HEK293 (cell line): ENCODE results near the gene SH3D19.

Source experiments
- BCL6B ChIP-seq: fragments of 450-650 bp; formaldehyde crosslinking; IDR thresholded peaks from 2 replicates; pipeline ENCODE4 v1.5.1; 2017; ENCODE audit warnings: missing biosample characterization, missing genetic modification characterization
- EGR2 ChIP-seq: fragments of 450-650 bp; formaldehyde crosslinking; IDR thresholded peaks from 2 replicates; pipeline ENCODE4 v1.5.1; 2016; ENCODE audit warnings: low read depth, missing biosample characterization, missing genetic modification characterization
- GLI2 ChIP-seq: fragments of 450-650 bp; formaldehyde crosslinking; IDR thresholded peaks from 2 replicates; pipeline ENCODE4; 2017; ENCODE audit warnings: missing biosample characterization, missing genetic modification characterization, low read depth, borderline replicate concordance
- HOXC10 ChIP-seq: sonication (generic); formaldehyde crosslinking; IDR thresholded peaks from 2 replicates; pipeline ENCODE4 v1.8.1; 2023; ENCODE audit warnings: mild to moderate bottlenecking, missing genetic modification reagents
- KLF9 ChIP-seq: fragments of 450-650 bp; formaldehyde crosslinking; IDR thresholded peaks from 2 replicates; pipeline ENCODE4 v1.5.1; 2016; ENCODE audit warnings: missing biosample characterization, missing genetic modification characterization, low read depth
- MYNN ChIP-seq: fragments of 450-650 bp; formaldehyde crosslinking; IDR thresholded peaks from 2 replicates; pipeline ENCODE4 v1.5.1; 2016; ENCODE audit warnings: missing biosample characterization, missing genetic modification characterization, borderline replicate concordance
- SP7 ChIP-seq: fragments of 450-650 bp; formaldehyde crosslinking; IDR thresholded peaks from 2 replicates; pipeline ENCODE4 v1.5.1; 2016; ENCODE audit warnings: missing biosample characterization, missing genetic modification characterization
- TCF7L2 ChIP-seq: IDR thresholded peaks from 2 replicates; pipeline ENCODE4 v1.6.1; 2011; ENCODE audit warnings: low read depth, mild to moderate bottlenecking, inconsistent platforms, low read length, moderate library complexity, borderline replicate concordance
- WT1 ChIP-seq: fragments of 450-650 bp; formaldehyde crosslinking; IDR thresholded peaks from 2 replicates; pipeline ENCODE4 v1.5.1; 2016; ENCODE audit warnings: missing biosample characterization, missing genetic modification characterization
- ZBTB20 ChIP-seq: fragments of 450-650 bp; formaldehyde crosslinking; IDR thresholded peaks from 2 replicates; pipeline ENCODE4 v1.5.1; 2016; ENCODE audit warnings: missing biosample characterization, missing genetic modification characterization
- ZBTB49 ChIP-seq: fragments of 450-650 bp; formaldehyde crosslinking; IDR thresholded peaks from 2 replicates; pipeline ENCODE4 v1.5.1; 2016; ENCODE audit warnings: missing biosample characterization, missing genetic modification characterization, low read depth
- ZFHX2 ChIP-seq: fragments of 450-650 bp; formaldehyde crosslinking; conservative IDR thresholded peaks from 2 replicates; pipeline ENCODE4 v1.5.1; 2016; ENCODE audit warnings: missing biosample characterization, missing genetic modification characterization
- ZFP41 ChIP-seq: fragments of 450-650 bp; formaldehyde crosslinking; IDR thresholded peaks from 2 replicates; pipeline ENCODE4 v1.5.1; 2016; ENCODE audit warnings: missing biosample characterization, missing genetic modification characterization, borderline replicate concordance
- ZFP69B ChIP-seq: fragments of 450-650 bp; formaldehyde crosslinking; IDR thresholded peaks from 2 replicates; pipeline ENCODE4 v1.5.1; 2016; ENCODE audit warnings: missing biosample characterization, missing genetic modification characterization
- ZNF169 ChIP-seq: fragments of 450-650 bp; formaldehyde crosslinking; IDR thresholded peaks from 2 replicates; pipeline ENCODE4 v1.5.1; 2016; ENCODE audit warnings: missing biosample characterization, missing genetic modification characterization
- ZNF174 ChIP-seq: fragments of 450-650 bp; formaldehyde crosslinking; IDR thresholded peaks from 2 replicates; pipeline ENCODE4 v1.5.0; 2017; ENCODE audit warnings: missing biosample characterization, mild to moderate bottlenecking, missing genetic modification characterization
- ZNF184 ChIP-seq: fragments of 450-650 bp; IDR thresholded peaks from 2 replicates; pipeline ENCODE4 v1.5.1; 2018; ENCODE audit warnings: missing biosample characterization, mild to moderate bottlenecking, missing genetic modification characterization
- ZNF426 ChIP-seq: fragments of 450-650 bp; formaldehyde crosslinking; IDR thresholded peaks from 2 replicates; pipeline ENCODE4 v1.5.1; 2017; ENCODE audit warnings: missing biosample characterization, missing genetic modification characterization, mild to moderate bottlenecking, inconsistent platforms, moderate library complexity
- ZNF449 ChIP-seq: fragments of 450-650 bp; formaldehyde crosslinking; IDR thresholded peaks from 2 replicates; pipeline ENCODE4 v1.5.1; 2017; ENCODE audit warnings: missing biosample characterization, mild to moderate bottlenecking, missing genetic modification characterization, moderate library complexity
- ZNF501 ChIP-seq: fragments of 450-650 bp; formaldehyde crosslinking; IDR thresholded peaks from 2 replicates; pipeline ENCODE4 v1.5.1; 2016; ENCODE audit warnings: missing biosample characterization, missing genetic modification characterization
- ZNF529 ChIP-seq: fragments of 450-650 bp; formaldehyde crosslinking; IDR thresholded peaks from 2 replicates; pipeline ENCODE4 v1.5.1; 2017; ENCODE audit warnings: missing genetic modification characterization, missing biosample characterization; ENCODE audit not compliant: insufficient replicate concordance
- ZNF548 ChIP-seq: fragments of 450-650 bp; formaldehyde crosslinking; IDR thresholded peaks from 2 replicates; pipeline ENCODE4 v1.5.1; 2016; ENCODE audit warnings: missing biosample characterization, missing genetic modification characterization
- ZNF580 ChIP-seq: fragments of 450-650 bp; formaldehyde crosslinking; IDR thresholded peaks from 2 replicates; pipeline ENCODE4 v1.5.1; 2016; ENCODE audit warnings: missing biosample characterization, missing genetic modification characterization
- ZNF585B ChIP-seq: fragments of 450-650 bp; formaldehyde crosslinking; IDR thresholded peaks from 2 replicates; pipeline ENCODE4 v1.5.1; 2016; ENCODE audit warnings: missing biosample characterization, missing genetic modification characterization
- ZNF600 ChIP-seq: fragments of 450-650 bp; formaldehyde crosslinking; IDR thresholded peaks from 2 replicates; pipeline ENCODE4 v1.5.1; 2016; ENCODE audit warnings: missing biosample characterization, missing genetic modification characterization
- ZNF621 ChIP-seq: fragments of 450-650 bp; formaldehyde crosslinking; IDR thresholded peaks from 2 replicates; pipeline ENCODE4 v1.5.1; 2017; ENCODE audit warnings: missing biosample characterization, missing genetic modification characterization
- ZNF626 ChIP-seq: fragments of 450-650 bp; sonication (Bioruptor Pico); formaldehyde crosslinking; IDR thresholded peaks from 2 replicates; pipeline ENCODE4 v1.5.1; 2018; ENCODE audit warnings: missing biosample characterization, missing genetic modification characterization, inconsistent platforms
- ZNF629 ChIP-seq: fragments of 450-650 bp; formaldehyde crosslinking; IDR thresholded peaks from 2 replicates; pipeline ENCODE4 v1.5.1; 2017; ENCODE audit warnings: missing biosample characterization, missing genetic modification characterization
- ZNF701 ChIP-seq: fragments of 450-650 bp; formaldehyde crosslinking; IDR thresholded peaks from 2 replicates; pipeline ENCODE4 v1.5.1; 2016; ENCODE audit warnings: missing biosample characterization, missing genetic modification characterization
- ZNF707 ChIP-seq: fragments of 450-650 bp; formaldehyde crosslinking; IDR thresholded peaks from 2 replicates; pipeline ENCODE4 v1.5.1; 2016; ENCODE audit warnings: missing biosample characterization, missing genetic modification characterization
- ZSCAN18 ChIP-seq: fragments of 450-650 bp; formaldehyde crosslinking; IDR thresholded peaks from 2 replicates; pipeline ENCODE4 v1.5.1; 2016; ENCODE audit warnings: missing biosample characterization, missing genetic modification characterization
- TF ChIP-seq, protein P1 (sequence below): fragments of 450-650 bp; formaldehyde crosslinking; IDR thresholded peaks from 2 replicates; pipeline ENCODE4 v1.5.1; 2017; ENCODE audit warnings: missing biosample characterization, missing genetic modification characterization

SH3D19 gene

GRCh38 chr4:151099229-151099975 lies 226.0 kb downstream of the SH3D19 start, which contains the start of gene RPS3A (continued):
- TF ChIP-seq ZNF548 (tag by site-specific recombination), result no peak
- no peak for TF ChIP-seq ZNF449 (tag by site-specific recombination)
- TF ChIP-seq ZNF501 (tag by site-specific recombination), result peak; percentile 96
- TF ChIP-seq KLF9, result peak; percentile 93
- TF ChIP-seq ZNF585B (tag by site-specific recombination), result no peak
- TF ChIP-seq ZNF621 (tag by site-specific recombination), result no peak
- TF ChIP-seq ZBTB20 (tag by site-specific recombination), result no peak
- no peak for TF ChIP-seq ZNF169 (tag by site-specific recombination)
- TF ChIP-seq, protein P1, sequence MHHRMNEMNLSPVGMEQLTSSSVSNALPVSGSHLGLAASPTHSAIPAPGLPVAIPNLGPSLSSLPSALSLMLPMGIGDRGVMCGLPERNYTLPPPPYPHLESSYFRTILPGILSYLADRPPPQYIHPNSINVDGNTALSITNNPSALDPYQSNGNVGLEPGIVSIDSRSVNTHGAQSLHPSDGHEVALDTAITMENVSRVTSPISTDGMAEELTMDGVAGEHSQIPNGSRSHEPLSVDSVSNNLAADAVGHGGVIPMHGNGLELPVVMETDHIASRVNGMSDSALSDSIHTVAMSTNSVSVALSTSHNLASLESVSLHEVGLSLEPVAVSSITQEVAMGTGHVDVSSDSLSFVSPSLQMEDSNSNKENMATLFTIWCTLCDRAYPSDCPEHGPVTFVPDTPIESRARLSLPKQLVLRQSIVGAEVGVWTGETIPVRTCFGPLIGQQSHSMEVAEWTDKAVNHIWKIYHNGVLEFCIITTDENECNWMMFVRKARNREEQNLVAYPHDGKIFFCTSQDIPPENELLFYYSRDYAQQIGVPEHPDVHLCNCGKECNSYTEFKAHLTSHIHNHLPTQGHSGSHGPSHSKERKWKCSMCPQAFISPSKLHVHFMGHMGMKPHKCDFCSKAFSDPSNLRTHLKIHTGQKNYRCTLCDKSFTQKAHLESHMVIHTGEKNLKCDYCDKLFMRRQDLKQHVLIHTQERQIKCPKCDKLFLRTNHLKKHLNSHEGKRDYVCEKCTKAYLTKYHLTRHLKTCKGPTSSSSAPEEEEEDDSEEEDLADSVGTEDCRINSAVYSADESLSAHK (tag by site-specific recombination), result peak; percentile 86
- no peak for TF ChIP-seq TCF7L2
- no peak for TF ChIP-seq ZNF174 (tag by site-specific recombination)
- no peak for TF ChIP-seq ZFP41 (tag by site-specific recombination)
- TF ChIP-seq ZNF626, result no peak
- TF ChIP-seq GLI2 (tag by site-specific recombination), result no peak
- TF ChIP-seq MYNN (tag by site-specific recombination), result peak; percentile 15; the same call in 1 of the 2 replicates
- peak; percentile 88 for TF ChIP-seq SP7 (tag by site-specific recombination)
- no peak for TF ChIP-seq ZNF701 (tag by site-specific recombination)
- no peak for TF ChIP-seq ZNF426 (tag by site-specific recombination)
- TF ChIP-seq HOXC10, result no peak
- TF ChIP-seq WT1 (tag by site-specific recombination), result peak; percentile 53
- no peak for TF ChIP-seq ZNF529 (tag by site-specific recombination)
- TF ChIP-seq ZNF184 (tag by site-specific recombination), result no peak
- 0 out of 2 replicates have a peak, but pooled peaks have one; percentile 37 for TF ChIP-seq ZSCAN18
- no peak for TF ChIP-seq ZBTB49 (tag by site-specific recombination)
- TF ChIP-seq ZNF629, result peak; percentile 92
- no peak for TF ChIP-seq ZNF707 (tag by site-specific recombination)
- TF ChIP-seq ZFP69B (tag by site-specific recombination), result 0 out of 2 replicates have a peak, but pooled peaks have one; percentile 45
- no peak for TF ChIP-seq ZNF600 (tag by site-specific recombination)
- TF ChIP-seq EGR2 (tag by site-specific recombination), result peak; percentile 74
- TF ChIP-seq ZFHX2 (tag by site-specific recombination), result peak; percentile 83
- TF ChIP-seq ZNF580, result peak; percentile 63; the same call in 1 of the 2 replicates
- no peak for TF ChIP-seq BCL6B (tag by site-specific recombination)
